Measurements from ENCODE around the gene NAT8L. TPM values are rescaled to one million over a fixed set of nuclear protein-coding genes. Genes with fewer than 3 reads are reported as not detected.

Gene NAT8L
- total RNA-seq, 6 experiments from 2014 or later = 0.05 to 0.14 (median 0.11) TPM; not detected in 1

- Mint-ChIP-seq H3K36me3 (ENCODE audit: low read depth) (no peaks in the 10 kb centered on the region), H3K27ac (no peak overlapping the region), H3K27me3 (ENCODE audit: insufficient read depth) (peaks cover 3% of the 10 kb centered on the region), H3K4me1 (ENCODE audit: low read depth) (no peaks in the 10 kb centered on the region), H3K9me3 (no peaks in the 10 kb centered on the region), H3K4me3 (no peak overlapping the region)
- no peak for DNase-seq
- no peak for TF ChIP-seq CTCF (IDR thresholded peaks at IDR 0.05)
These were observed 11.5 kb downstream of the NAT8L start for GRCh38 chr4:2070421-2071251.

- H3K36me3 Mint-ChIP-seq (ENCODE audit: low read depth) = no peaks in the 10 kb centered on the region
- TF ChIP-seq CTCF (IDR thresholded peaks at IDR 0.05) = no peak
- H3K9me3 Mint-ChIP-seq = no peaks in the 10 kb centered on the region
- no peaks in the 10 kb centered on the region for H3K4me1 Mint-ChIP-seq (ENCODE audit: low read depth)
- H3K27ac Mint-ChIP-seq = no peak overlapping the region
- DNase-seq = no peak
- peaks cover 3% of the 10 kb centered on the region for H3K27me3 Mint-ChIP-seq (ENCODE audit: insufficient read depth)
- H3K4me3 Mint-ChIP-seq = no peak overlapping the region
These were observed 12.3 kb downstream of the NAT8L start for GRCh38 chr4:2071252-2071911.

GRCh38 chr4:2071912-2072867, 13.1 kb downstream of the NAT8L start:
- Mint-ChIP-seq H3K27ac (no peak overlapping the region), H3K36me3 (ENCODE audit: low read depth) (no peaks in the 10 kb centered on the region), H3K4me1 (ENCODE audit: low read depth) (no peaks in the 10 kb centered on the region), H3K27me3 (ENCODE audit: insufficient read depth) (peaks cover 3% of the 10 kb centered on the region), H3K4me3 (no peak overlapping the region), H3K9me3 (no peaks in the 10 kb centered on the region)
- TF ChIP-seq CTCF (IDR thresholded peaks at IDR 0.05) = no peak
- DNase-seq = no peak

- DNase-seq = no peak
- Mint-ChIP-seq H3K27me3 (ENCODE audit: insufficient read depth) (peaks cover 5% of the 10 kb centered on the region), H3K9me3 (no peaks in the 10 kb centered on the region), H3K4me1 (ENCODE audit: low read depth) (no peaks in the 10 kb centered on the region), H3K36me3 (ENCODE audit: low read depth) (no peaks in the 10 kb centered on the region), H3K27ac (no peak overlapping the region), H3K4me3 (no peak overlapping the region)
- no peak for TF ChIP-seq CTCF (IDR thresholded peaks at IDR 0.05)
These were observed 14.1 kb downstream of the NAT8L start for GRCh38 chr4:2072971-2073807.

All from HFFc6 (cell line).